Lung (tissue), 12 donors: Measurements from ENCODE around the gene HIVEP1. TPM values are rescaled to one million over a fixed set of nuclear protein-coding genes. Genes with fewer than 3 reads are reported as not detected.

Experiments
- ATAC-seq: fragments of 200-7000 bp; cut with Tn5 transposase; one replicate; pipeline ENCODE4 v1.9.1; 2020; ENCODE audit warnings: moderate number of reproducible peaks; ENCODE audit not compliant: insufficient read depth, low FRiP score
- DNase-seq, 3 donors: peaks; one replicate each; pipeline ENCODE4 v3.0.0-alpha.2; 2013 to 2017
- H3K27ac ChIP-seq, 2 donors: one replicate each; pipeline ENCODE4 v1.5.1; 2013; ENCODE audit warnings: mild to moderate bottlenecking in 2 of 2, moderate library complexity in 2 of 2, control low read depth in 1 of 2, inconsistent platforms in 1 of 2, low read depth in 1 of 2, low read length in 1 of 2
- H3K27me3 ChIP-seq, 3 donors: one replicate each; pipeline ENCODE4 v1.5.1; 2013; ENCODE audit warnings: low read length in 2 of 3; ENCODE audit not compliant: control insufficient read depth in 3 of 3, insufficient read depth in 3 of 3
- H3K36me3 ChIP-seq, 4 donors: one replicate each; pipeline ENCODE4 v1.5.1; 2013; ENCODE audit warnings: low read length in 4 of 4, mild to moderate bottlenecking in 1 of 4, moderate library complexity in 1 of 4; ENCODE audit not compliant: control insufficient read depth in 4 of 4, insufficient read depth in 4 of 4
- H3K4me1 ChIP-seq, 5 donors: one replicate each; pipeline ENCODE4 v1.5.1; 2013; ENCODE audit warnings: low read length in 5 of 5, mild to moderate bottlenecking in 2 of 5, moderate library complexity in 1 of 5; ENCODE audit not compliant: control insufficient read depth in 5 of 5, insufficient read depth in 5 of 5
- H3K4me3 ChIP-seq: one replicate; pipeline ENCODE4 v1.5.1; 2013; ENCODE audit warnings: mild to moderate bottlenecking, control low read depth, moderate library complexity
- H3K9ac ChIP-seq, 2 donors: one replicate each; pipeline ENCODE4 v1.5.1; 2013; ENCODE audit warnings: low read length in 2 of 2, control low read depth in 1 of 2; ENCODE audit not compliant: insufficient read depth in 1 of 2
- H3K9me3 ChIP-seq, 4 donors: one replicate each; pipeline ENCODE4 v1.5.1; 2013; ENCODE audit warnings: low read length in 3 of 4, mild to moderate bottlenecking in 1 of 4, moderate library complexity in 1 of 4; ENCODE audit not compliant: control insufficient read depth in 4 of 4, insufficient read depth in 3 of 4
- CTCF ChIP-seq: IDR thresholded peaks from 2 replicates; pipeline ENCODE4 v1.5.1; 2012; ENCODE audit warnings: mild to moderate bottlenecking; ENCODE audit errors: control extremely low read depth, extremely low read depth
- WGBS, 2 donors: extraction: QIAGEN DNeasy Blood & Tissue Kit; methylation state at CpG; one replicate each; pipeline ENCODE4 v1.1.7; 2013; 5-methylcytosine and 5-hydroxymethylcytosine counted together
- polyA plus RNA-seq, 2 donors: library from polyadenylated mRNA; stranded (reverse); fragments of 200-250 nt; gene quantifications; one replicate each; pipeline ENCODE4 v1.2.1, GENCODE V29; 2013
- total RNA-seq, 2 donors: library from RNA; depleted of rRNA in 1 of 2; stranded (reverse); fragments of >200 nt in 1 of 2; gene quantifications; one replicate each; pipeline ENCODE4 v1.2.1, GENCODE V29; 2014 to 2021
- donor health status: control.
- donor health status: control.
- donor health status: Bipolar disorder and iron deficiency.
- donor health status: healthy.
- donor health status: DM: yes; HTN: yes; CAD: no.

Gene HIVEP1
- total and polyA plus RNA-seq, 4 donors, result 3.1 to 49.6 (median 20.5) TPM

- TF ChIP-seq CTCF, result no peak
- Histone ChIP-seq H3K4me1 (peaks cover 0 to 3% (median 0%) of the 10 kb centered on the region in 5 donors), H3K9ac (no peak overlapping the region), H3K4me3 (no peak overlapping the region), H3K9me3 (no peaks in the 10 kb centered on the region), H3K27me3 (no peaks in the 10 kb centered on the region), H3K27ac (no peak overlapping the region), H3K36me3 (no peaks in the 10 kb centered on the region)
- DNase-seq (no peak), ATAC-seq (no peak)
- 90 to 97% methylated on average over 1 of the region's 1 CpG for WGBS, 2 donors
These were observed 188.6 kb downstream of the HIVEP1 start for GRCh38 chr6:12200761-12201160.

- no peak for ATAC-seq
- H3K4me1 ChIP-seq, result peaks cover 0 to 3% (median 0%) of the 10 kb centered on the region in 5 donors
- WGBS, 2 donors, result 61 to 81% methylated on average over 6 of the region's 6 CpGs
- H3K27me3 ChIP-seq, result no peaks in the 10 kb centered on the region
- TF ChIP-seq CTCF, result no peak
- H3K4me3 ChIP-seq, result no peak overlapping the region
- no peak overlapping the region for H3K9ac ChIP-seq
- no peak overlapping the region for H3K27ac ChIP-seq
- DNase-seq, result peak; percentile 32 to 44 (median 38)
- no peaks in the 10 kb centered on the region for H3K9me3 ChIP-seq
- no peaks in the 10 kb centered on the region for H3K36me3 ChIP-seq
These were observed 190.9 kb downstream of the HIVEP1 start for GRCh38 chr6:12203001-12203400.

GRCh38 chr6:12208190-12208589 is 196.1 kb downstream of the HIVEP1 start:
- H3K4me3 ChIP-seq, result no peak overlapping the region
- no peaks in the 10 kb centered on the region for H3K9me3 ChIP-seq
- DNase-seq (peak in 1 of 3 donors; percentile 6), ATAC-seq (no peak)
- H3K27me3 ChIP-seq, result no peaks in the 10 kb centered on the region
- H3K9ac ChIP-seq, result no peak overlapping the region
- no peaks in the 10 kb centered on the region for H3K4me1 ChIP-seq
- no peak for TF ChIP-seq CTCF
- H3K36me3 ChIP-seq, result no peaks in the 10 kb centered on the region
- WGBS, 2 donors, result 35 to 71% methylated on average over 8 of the region's 8 CpGs
- H3K27ac ChIP-seq, result no peak overlapping the region

GRCh38 chr6:12208673-12209072 is 196.6 kb downstream of the HIVEP1 start:
- no peak overlapping the region for H3K9ac ChIP-seq
- H3K27ac ChIP-seq, result no peak overlapping the region
- no peaks in the 10 kb centered on the region for H3K9me3 ChIP-seq
- no peak overlapping the region for H3K4me3 ChIP-seq
- ATAC-seq, result no peak
- no peaks in the 10 kb centered on the region for H3K4me1 ChIP-seq
- H3K27me3 ChIP-seq, result no peaks in the 10 kb centered on the region
- 94 to 95% methylated on average over 4 of the region's 4 CpGs for WGBS, 2 donors
- no peak for TF ChIP-seq CTCF
- no peaks in the 10 kb centered on the region for H3K36me3 ChIP-seq
- no peak for DNase-seq
